ENCODE results near the gene CBX3. TPM values are rescaled to one million over a fixed set of nuclear protein-coding genes. Genes with fewer than 3 reads are reported as not detected.
"Not testable (repeated sequence)": the region's sequence is repeated elsewhere in the genome, so short reads cannot be mapped to it uniquely, and the experiment has no call there.

CBX3 gene
- total RNA-seq, 4 donors from 2014 or later = 42.0 to 60.1 (median 48.8) TPM

DNA sequence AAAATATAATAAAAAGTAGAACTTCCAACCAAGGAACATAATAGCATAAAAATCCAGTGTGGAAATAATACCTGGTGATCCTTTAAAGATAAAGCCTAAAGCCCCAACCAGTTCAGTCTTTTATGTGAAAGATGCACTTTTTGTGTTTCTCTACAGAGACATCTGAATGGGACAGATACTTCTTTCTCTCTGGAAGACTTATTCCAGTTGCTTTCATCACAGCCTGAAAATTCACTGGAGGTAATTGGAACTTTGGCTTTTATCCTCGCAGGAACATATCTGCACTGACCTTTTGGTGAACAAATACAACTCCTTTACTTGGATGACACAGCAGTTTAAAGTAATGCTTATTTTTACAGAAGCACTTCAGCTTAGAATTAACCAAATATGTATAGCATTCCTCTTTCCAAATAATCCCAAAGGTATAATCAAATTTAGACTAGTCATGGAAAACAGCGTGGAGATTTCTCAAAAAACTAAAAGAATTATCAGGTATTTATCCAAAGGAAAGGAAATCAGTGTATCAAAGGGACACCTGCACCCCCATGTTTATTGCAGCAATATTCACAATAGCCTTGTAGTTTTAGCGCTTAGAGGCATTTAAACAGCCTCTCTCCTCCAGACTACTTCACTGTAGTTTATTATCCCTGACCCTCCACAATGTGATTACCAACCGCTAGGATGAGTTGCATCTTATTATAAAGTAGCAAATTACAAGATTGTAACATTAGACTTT is 17.8 kb upstream of the CBX3 start:
- no peaks in the 10 kb centered on the region for H3K9me3 ChIP-seq
- intact Hi-C loops (cut with DNase I; ENCODE audit: low total_unique reads) (no loop called here), in situ Hi-C loops (cut with MboI; ENCODE audit: low sequenced_read_pairs in 4 of 4) (loop anchor here in 2 of 4 donors (25.0 kb wide), 2 partner anchors 321 to 1004 kb away; partner anchors contain the start of gene HOXA11 (in 2 of the 2))
- H3K36me3 ChIP-seq = peaks cover 0 to 24% of the 10 kb centered on the region in 2 donors
- peak overlapping the region; percentile 23 to 61 (median 46) for H3K27ac ChIP-seq
- no peak for TF ChIP-seq POLR2A (IDR thresholded peaks at IDR 0.05)
- TF ChIP-seq, protein P1, sequence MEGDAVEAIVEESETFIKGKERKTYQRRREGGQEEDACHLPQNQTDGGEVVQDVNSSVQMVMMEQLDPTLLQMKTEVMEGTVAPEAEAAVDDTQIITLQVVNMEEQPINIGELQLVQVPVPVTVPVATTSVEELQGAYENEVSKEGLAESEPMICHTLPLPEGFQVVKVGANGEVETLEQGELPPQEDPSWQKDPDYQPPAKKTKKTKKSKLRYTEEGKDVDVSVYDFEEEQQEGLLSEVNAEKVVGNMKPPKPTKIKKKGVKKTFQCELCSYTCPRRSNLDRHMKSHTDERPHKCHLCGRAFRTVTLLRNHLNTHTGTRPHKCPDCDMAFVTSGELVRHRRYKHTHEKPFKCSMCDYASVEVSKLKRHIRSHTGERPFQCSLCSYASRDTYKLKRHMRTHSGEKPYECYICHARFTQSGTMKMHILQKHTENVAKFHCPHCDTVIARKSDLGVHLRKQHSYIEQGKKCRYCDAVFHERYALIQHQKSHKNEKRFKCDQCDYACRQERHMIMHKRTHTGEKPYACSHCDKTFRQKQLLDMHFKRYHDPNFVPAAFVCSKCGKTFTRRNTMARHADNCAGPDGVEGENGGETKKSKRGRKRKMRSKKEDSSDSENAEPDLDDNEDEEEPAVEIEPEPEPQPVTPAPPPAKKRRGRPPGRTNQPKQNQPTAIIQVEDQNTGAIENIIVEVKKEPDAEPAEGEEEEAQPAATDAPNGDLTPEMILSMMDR (IDR thresholded peaks at IDR 0.05 in 4 of 5, conservative IDR thresholded peaks at IDR 0.05 in 1 of 5) = no peak
- ATAC-seq (peak in 1 of 2 donors; percentile 19), DNase-seq (no peak)
- H3K4me1 ChIP-seq = peaks cover 38 to 39% of the 10 kb centered on the region in 2 donors
- no peak overlapping the region for H3K4me3 ChIP-seq
- H3K27me3 ChIP-seq = no peaks in the 10 kb centered on the region

DNA sequence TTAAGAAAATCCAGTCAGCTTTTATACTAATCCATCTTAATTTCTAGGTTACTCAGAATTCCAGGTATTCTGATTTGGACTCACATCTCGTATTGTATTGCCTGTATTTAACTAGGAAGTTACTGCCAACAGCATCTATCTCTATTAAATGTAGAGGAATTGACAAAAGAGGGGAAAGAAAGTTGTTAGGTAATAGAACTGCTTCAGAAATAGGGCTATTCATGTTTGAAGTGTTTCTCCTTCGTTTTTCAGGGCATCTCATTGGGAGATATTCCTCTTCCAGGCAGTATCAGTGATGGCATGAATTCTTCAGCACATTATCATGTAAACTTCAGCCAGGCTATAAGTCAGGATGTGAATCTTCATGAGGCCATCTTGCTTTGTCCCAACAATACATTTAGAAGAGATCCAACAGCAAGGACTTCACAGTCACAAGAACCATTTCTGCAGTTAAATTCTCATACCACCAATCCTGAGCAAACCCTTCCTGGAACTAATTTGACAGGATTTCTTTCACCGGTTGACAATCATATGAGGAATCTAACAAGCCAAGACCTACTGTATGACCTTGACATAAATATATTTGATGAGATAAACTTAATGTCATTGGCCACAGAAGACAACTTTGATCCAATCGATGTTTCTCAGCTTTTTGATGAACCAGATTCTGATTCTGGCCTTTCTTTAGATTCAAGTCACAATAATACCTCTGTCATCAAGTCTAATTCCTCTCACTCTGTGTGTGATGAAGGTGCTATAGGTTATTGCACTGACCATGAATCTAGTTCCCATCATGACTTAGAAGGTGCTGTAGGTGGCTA is 17.1 kb upstream of the CBX3 start:
- H3K4me3 ChIP-seq; H3K27me3 ChIP-seq; intact Hi-C loops (cut with DNase I; ENCODE audit: low total_unique reads); H3K9me3 ChIP-seq; DNase-seq; ATAC-seq: not testable (repeated sequence)
- H3K36me3 ChIP-seq = peaks cover 0 to 31% of the 10 kb centered on the region in 2 donors
- peaks cover 38 to 40% of the 10 kb centered on the region in 2 donors for H3K4me1 ChIP-seq
- peak overlapping the region in 3 of 4 donors; percentile 33 to 61 (median 58) for H3K27ac ChIP-seq
- in situ Hi-C loops (cut with MboI; ENCODE audit: low sequenced_read_pairs in 4 of 4) = loop anchor here in 2 of 4 donors (25.0 kb wide), 2 partner anchors 322 to 1003 kb away; partner anchors contain the start of gene HOXA11 (in 2 of the 2)

DNA sequence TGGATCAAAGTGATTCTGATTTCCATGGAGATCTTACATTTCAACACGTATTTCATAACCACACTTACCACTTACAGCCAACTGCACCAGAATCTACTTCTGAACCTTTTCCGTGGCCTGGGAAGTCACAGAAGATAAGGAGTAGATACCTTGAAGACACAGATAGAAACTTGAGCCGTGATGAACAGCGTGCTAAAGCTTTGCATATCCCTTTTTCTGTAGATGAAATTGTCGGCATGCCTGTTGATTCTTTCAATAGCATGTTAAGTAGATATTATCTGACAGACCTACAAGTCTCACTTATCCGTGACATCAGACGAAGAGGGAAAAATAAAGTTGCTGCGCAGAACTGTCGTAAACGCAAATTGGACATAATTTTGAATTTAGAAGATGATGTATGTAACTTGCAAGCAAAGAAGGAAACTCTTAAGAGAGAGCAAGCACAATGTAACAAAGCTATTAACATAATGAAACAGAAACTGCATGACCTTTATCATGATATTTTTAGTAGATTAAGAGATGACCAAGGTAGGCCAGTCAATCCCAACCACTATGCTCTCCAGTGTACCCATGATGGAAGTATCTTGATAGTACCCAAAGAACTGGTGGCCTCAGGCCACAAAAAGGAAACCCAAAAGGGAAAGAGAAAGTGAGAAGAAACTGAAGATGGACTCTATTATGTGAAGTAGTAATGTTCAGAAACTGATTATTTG is 16.3 kb upstream of the CBX3 start:
- ATAC-seq (no peak), DNase-seq (no peak)
- Histone ChIP-seq H3K4me1 (peaks cover 38 to 40% of the 10 kb centered on the region in 2 donors), H3K4me3 (no peak overlapping the region), H3K9me3 (no peaks in the 10 kb centered on the region), H3K27me3 (no peaks in the 10 kb centered on the region), H3K36me3 (peaks cover 0 to 39% of the 10 kb centered on the region in 2 donors), H3K27ac (peak overlapping the region in 2 of 4 donors; percentile 2 to 61)
- intact Hi-C loops (cut with DNase I; ENCODE audit: low total_unique reads) (no loop called here), in situ Hi-C loops (cut with MboI; ENCODE audit: low sequenced_read_pairs in 4 of 4) (loop anchor here in 2 of 4 donors (25.0 kb wide), 2 partner anchors 323 to 1002 kb away; partner anchors contain the start of gene HOXA11 (in 2 of the 2))
- TF ChIP-seq, protein P1 (IDR thresholded peaks at IDR 0.05 in 4 of 5, conservative IDR thresholded peaks at IDR 0.05 in 1 of 5) = no peak
- no peak for TF ChIP-seq POLR2A (IDR thresholded peaks at IDR 0.05)

DNA sequence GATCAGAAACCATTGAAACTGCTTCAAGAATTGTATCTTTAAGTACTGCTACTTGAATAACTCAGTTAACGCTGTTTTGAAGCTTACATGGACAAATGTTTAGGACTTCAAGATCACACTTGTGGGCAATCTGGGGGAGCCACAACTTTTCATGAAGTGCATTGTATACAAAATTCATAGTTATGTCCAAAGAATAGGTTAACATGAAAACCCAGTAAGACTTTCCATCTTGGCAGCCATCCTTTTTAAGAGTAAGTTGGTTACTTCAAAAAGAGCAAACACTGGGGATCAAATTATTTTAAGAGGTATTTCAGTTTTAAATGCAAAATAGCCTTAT is 15.7 kb upstream of the CBX3 start:
- in situ Hi-C loops (cut with MboI; ENCODE audit: low sequenced_read_pairs in 4 of 4) = loop anchor here in 2 of 4 donors (25.0 kb wide), 2 partner anchors 324 to 1001 kb away; partner anchors contain the start of gene HOXA11 (in 2 of the 2)

More for the DNA sequence above, 15.7 kb upstream of the CBX3 start:
- Histone ChIP-seq H3K4me3 (no peak overlapping the region), H3K36me3 (peaks cover 0 to 45% of the 10 kb centered on the region in 2 donors), H3K9me3 (no peaks in the 10 kb centered on the region), H3K27me3 (no peaks in the 10 kb centered on the region), H3K27ac (peak overlapping the region in 1 of 4 donors; percentile 2), H3K4me1 (peaks cover 38 to 41% of the 10 kb centered on the region in 2 donors)
- ATAC-seq = no peak
- DNase-seq = no peak
- TF ChIP-seq, protein P1 (IDR thresholded peaks at IDR 0.05 in 4 of 5, conservative IDR thresholded peaks at IDR 0.05 in 1 of 5) = no peak
- intact Hi-C loops (cut with DNase I; ENCODE audit: low total_unique reads) = no loop called here
